PC-9 (cell line): ENCODE measurements around the gene ZNF860. TPM values are rescaled to one million over a fixed set of nuclear protein-coding genes. Genes with fewer than 3 reads are reported as not detected.

Experiments used
- BruUV-seq: library from RNA; stranded (reverse); fragments of 400-500 nt; replicated peaks from 2 replicates; lab custom pipeline; 2021; lab: Mats Ljungman, UMichigan
- CTCF ChIA-PET: fragments of 300-600 bp; sonication (Branson Sonifier 250); formaldehyde crosslinking; loops from one replicate; lab custom pipeline; 2022; ENCODE audit warnings: antibody characterized with exemption; lab: Charles Lee
- POLR2A ChIA-PET: fragments of 300-600 bp; sonication (Branson Sonifier 250); formaldehyde crosslinking; loops from one replicate; lab custom pipeline; 2022; ENCODE audit warnings: antibody characterized with exemption; ENCODE audit not compliant: unreplicated experiment; lab: Charles Lee
- DNase-seq, 2 experiments: peaks; one replicate each; pipeline versions ENCODE4 v3.0.0 to v3.0.0-alpha.2; 2015 to 2022; ENCODE audit warnings: mixed read lengths in 1 of 2
- H2AFZ ChIP-seq: fragments of 200-600 bp; sonication (generic); 2 replicates; pipeline ENCODE4 v1.8.1; 2017; ENCODE audit warnings: antibody characterized with exemption
- H3F3A ChIP-seq: fragments of 200-600 bp; sonication (generic); 2 replicates; pipeline ENCODE4 v1.8.1; 2017; ENCODE audit warnings: antibody characterized with exemption, mild to moderate bottlenecking, low read depth; ENCODE audit not compliant: insufficient read depth
- H3K27ac ChIP-seq: fragments of 200-600 bp; sonication (generic); 2 replicates; pipeline ENCODE4 v1.6.1; 2016; ENCODE audit warnings: mixed run types
- H3K27me3 ChIP-seq: fragments of 200-600 bp; sonication (generic); 2 replicates; pipeline ENCODE4 v1.6.1; 2016; ENCODE audit warnings: low read depth, mixed run types; ENCODE audit not compliant: insufficient read depth
- H3K36me3 ChIP-seq: fragments of 200-600 bp; sonication (generic); 2 replicates; pipeline ENCODE4 v1.6.1; 2016; ENCODE audit warnings: low read depth, mixed run types
- H3K4me1 ChIP-seq: fragments of 200-600 bp; sonication (generic); replicated peaks from 2 replicates; pipeline ENCODE4 v1.6.1; 2016; ENCODE audit warnings: mixed run types; ENCODE audit not compliant: insufficient read depth
- H3K4me2 ChIP-seq: fragments of 200-600 bp; sonication (generic); 2 replicates; pipeline ENCODE4 v1.6.1; 2017; ENCODE audit warnings: mixed run types
- H3K4me3 ChIP-seq: fragments of 200-600 bp; sonication (generic); 2 replicates; pipeline ENCODE4 v1.6.1; 2016; ENCODE audit warnings: mixed run types
- H3K79me2 ChIP-seq: fragments of 200-600 bp; sonication (generic); 2 replicates; pipeline ENCODE4 v1.6.1; 2017; ENCODE audit warnings: low read depth, mixed run types
- H3K9me2 ChIP-seq: fragments of 200-600 bp; sonication (generic); 2 replicates; pipeline ENCODE4 v1.8.1; 2017; ENCODE audit warnings: mild to moderate bottlenecking; ENCODE audit not compliant: insufficient read depth
- H3K9me3 ChIP-seq: fragments of 200-600 bp; sonication (generic); 2 replicates; pipeline ENCODE4 v1.8.1; 2016; ENCODE audit warnings: low read depth; ENCODE audit not compliant: insufficient read depth
- H4K20me1 ChIP-seq: fragments of 200-600 bp; sonication (generic); 2 replicates; pipeline ENCODE4 v1.8.1; 2017; ENCODE audit not compliant: insufficient read depth
- CTCF ChIP-seq: fragments of 200-600 bp; sonication (generic); conservative IDR thresholded peaks from 2 replicates; pipeline ENCODE4 v1.6.1; 2017; ENCODE audit warnings: mixed run types, antibody characterized with exemption, mild to moderate bottlenecking, moderate library complexity
- EZH2 ChIP-seq: fragments of 200-600 bp; sonication (generic); IDR thresholded peaks from 2 replicates; pipeline ENCODE4 v1.8.0; 2017; ENCODE audit warnings: antibody characterized with exemption, low read depth
- intact Hi-C: fragments of 100-400 bp; cut with micrococcal nuclease; formaldehyde crosslinking; loops from one replicate; pipeline ENCODE4 v1.10.0; 2022; ENCODE audit not compliant: unreplicated experiment
- total RNA-seq: library from RNA; stranded (reverse); gene quantifications from 2 replicates; pipeline ENCODE4 v1.2.3, GENCODE V29; 2021

ZNF860 gene
- total RNA-seq, 1 experiment from 2014 or later = 5.3 TPM

- Histone ChIP-seq H3K36me3 (no peaks in the 10 kb centered on the region), H4K20me1 (no peaks in the 10 kb centered on the region), H3K9me2 (no peaks in the 10 kb centered on the region), H3K4me3 (no peak overlapping the region), H3K27ac (no peak overlapping the region), H3K4me1 (peaks cover 2% of the 10 kb centered on the region; the same call in 1 of the 2 replicates), H3K27me3 (no peaks in the 10 kb centered on the region), H3K79me2 (no peaks in the 10 kb centered on the region), H3F3A (no peaks in the 10 kb centered on the region), H3K4me2 (no peak overlapping the region), H2AFZ (no peak overlapping the region), H3K9me3 (no peaks in the 10 kb centered on the region)
- intact Hi-C loops = no loop called here
- CTCF ChIA-PET = no interaction called here
- TF ChIP-seq EZH2 = no peak
- TF ChIP-seq CTCF = no peak
- BruUV-seq = no TSS peak
- DNase-seq = no peak
- POLR2A ChIA-PET = no interaction called here
Observed at GRCh38 chr3:31942446-31942845, 39.1 kb upstream of the ZNF860 start.

- Histone ChIP-seq H3K9me2 (no peaks in the 10 kb centered on the region), H3K36me3 (no peaks in the 10 kb centered on the region), H4K20me1 (no peaks in the 10 kb centered on the region), H3K4me2 (no peak overlapping the region), H3K9me3 (no peaks in the 10 kb centered on the region), H3K4me1 (peaks cover 8% of the 10 kb centered on the region; the same call in 1 of the 2 replicates), H2AFZ (no peak overlapping the region), H3K27ac (no peak overlapping the region), H3F3A (no peaks in the 10 kb centered on the region), H3K4me3 (no peak overlapping the region), H3K27me3 (no peaks in the 10 kb centered on the region), H3K79me2 (no peaks in the 10 kb centered on the region)
- TF ChIP-seq CTCF (no peak), EZH2 (no peak)
- CTCF ChIA-PET = no interaction called here
- no TSS peak for BruUV-seq
- DNase-seq = no peak
- POLR2A ChIA-PET = no interaction called here
- intact Hi-C loops = no loop called here
Observed at GRCh38 chr3:31943041-31943440, 38.5 kb upstream of the ZNF860 start.

- no peaks in the 10 kb centered on the region for H3K79me2 ChIP-seq
- intact Hi-C loops = no loop called here
- no peaks in the 10 kb centered on the region for H4K20me1 ChIP-seq
- no peaks in the 10 kb centered on the region for H3K9me3 ChIP-seq
- no peak overlapping the region for H3K4me2 ChIP-seq
- no peak overlapping the region for H3K27ac ChIP-seq
- no peaks in the 10 kb centered on the region for H3F3A ChIP-seq
- ChIA-PET POLR2A (no interaction called here), CTCF (no interaction called here)
- H3K36me3 ChIP-seq = no peaks in the 10 kb centered on the region
- BruUV-seq = no TSS peak
- DNase-seq = no peak
- peaks cover 12% of the 10 kb centered on the region; the same call in 1 of the 2 replicates for H3K4me1 ChIP-seq
- H3K27me3 ChIP-seq = no peaks in the 10 kb centered on the region
- TF ChIP-seq EZH2 (no peak), CTCF (no peak)
- no peak overlapping the region for H2AFZ ChIP-seq
- H3K4me3 ChIP-seq = no peak overlapping the region
- H3K9me2 ChIP-seq = no peaks in the 10 kb centered on the region
Observed at GRCh38 chr3:31945738-31946052, 35.9 kb upstream of the ZNF860 start.
